NCI-H524 treated with DMSO at 0.1 percent for 48 hours (cell line): Measurements from ENCODE around the gene CLOCK.

ENCODE experiments used
- DNase-seq: peaks from one replicate; lab custom pipeline; 2025; lab: John Stamatoyannopoulos, UW

The CLOCK gene

DNA sequence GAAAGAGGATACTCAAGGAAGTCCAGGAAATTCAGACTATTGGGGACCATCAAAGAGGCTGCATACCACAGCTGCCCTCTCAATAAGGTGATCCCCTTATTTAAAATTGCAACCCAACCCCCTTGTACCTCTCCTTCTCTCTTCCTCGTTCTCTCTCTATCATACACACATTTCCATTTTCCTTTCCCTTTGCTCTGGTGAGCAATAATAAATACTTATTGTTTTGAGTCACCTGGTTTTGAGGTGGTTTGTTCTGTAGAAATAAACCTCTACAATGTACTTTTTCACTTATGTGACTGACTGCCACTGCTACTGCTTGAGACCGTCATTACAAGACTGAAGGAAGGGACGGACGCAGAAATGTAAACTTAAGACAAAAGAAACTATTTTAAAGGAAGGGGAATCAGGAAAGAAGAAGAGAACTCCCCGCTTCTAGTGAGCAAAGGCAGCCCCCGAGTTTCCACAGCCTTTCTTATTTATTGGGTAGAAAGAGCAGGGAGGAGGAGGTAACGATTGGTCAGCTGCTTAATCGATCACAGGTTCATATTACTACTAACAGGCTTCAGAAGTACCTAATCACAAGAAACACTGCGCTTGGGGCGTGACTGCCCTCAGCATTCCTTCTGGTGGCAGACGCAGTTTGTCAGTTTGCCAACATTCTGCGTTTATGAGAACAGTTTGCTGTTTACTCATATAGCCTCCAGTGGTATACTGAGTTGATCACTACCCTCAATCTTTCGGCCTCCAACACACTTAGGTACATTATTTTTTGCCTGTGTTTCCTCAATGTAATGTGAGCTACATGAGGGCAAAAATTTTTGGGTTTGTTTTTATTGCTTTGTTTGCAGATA lies 167.9 kb downstream of the CLOCK start:
- DNase-seq: no peak
